ENCODE measurements around the gene TBX2. TPM values are rescaled to one million over a fixed set of nuclear protein-coding genes. Genes with fewer than 3 reads are reported as not detected.
A peak's percentile ranks its signal among the peaks of the same experiment; 100 is the strongest.

TBX2 gene
- total and polyA plus RNA-seq, 2 of the 13 experiments (the other 11 are each of a cell fraction or from before 2014, with no cell fraction given), result 2.8 to 15.3 TPM

DNA sequence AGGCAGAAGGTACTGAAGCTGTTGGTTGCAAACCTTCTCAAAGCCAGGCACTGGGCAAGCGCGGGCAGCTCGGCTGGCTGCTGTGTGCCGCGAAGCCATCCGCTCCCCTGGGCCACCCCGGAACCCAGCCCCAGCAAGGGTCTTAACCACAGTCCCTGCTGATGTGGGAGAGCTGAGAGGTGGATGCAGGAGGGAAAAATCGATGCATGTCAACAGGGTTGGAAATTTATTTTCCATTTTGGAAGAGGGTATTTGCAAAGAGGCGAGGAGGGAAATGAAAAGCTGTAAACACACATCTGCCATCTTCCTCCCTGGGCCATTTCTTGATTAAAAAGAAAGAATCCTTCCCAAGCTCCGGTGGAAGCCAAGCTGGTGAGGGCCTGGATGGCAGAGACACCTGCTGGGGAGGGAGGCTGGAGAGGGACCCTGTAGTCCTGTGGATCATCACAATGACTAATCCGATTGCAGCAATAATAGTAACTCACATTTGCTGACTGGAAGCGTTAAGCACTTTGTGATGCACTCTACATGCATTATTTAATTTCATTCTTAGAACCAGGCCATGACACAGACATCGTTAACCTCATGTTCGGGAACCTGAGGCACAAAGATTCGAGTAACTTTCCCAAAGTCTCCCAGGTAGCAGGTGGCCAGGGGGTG is 13.9 kb upstream of the TBX2 start:
- Histone ChIP-seq H3K9me3 (ENCODE audit: low read length) (no peaks in the 10 kb centered on the region), H3K9ac (ENCODE audit: insufficient read depth, low read depth, low read length) (no peak overlapping the region), H3K4me2 (ENCODE audit: low read depth, low read length) (no peak overlapping the region), H4K20me1 (ENCODE audit: insufficient read depth, low read length) (no peaks in the 10 kb centered on the region), H3K36me3 (replicated peaks in 1 of 2; ENCODE audit: control insufficient read depth in 1 of 2, insufficient read depth in 2 of 2, low read length in 2 of 2) (no peaks in the 10 kb centered on the region), H3K79me2 (ENCODE audit: insufficient read depth, low read length) (no peaks in the 10 kb centered on the region), H3K27ac (ENCODE audit: extremely low read length, insufficient read depth, low read length) (no peak overlapping the region), H3K4me3 (replicated peaks in 1 of 3; ENCODE audit: insufficient read depth in 1 of 3, low read depth in 2 of 3, low read length in 3 of 3) (no peak overlapping the region), H2AFZ (ENCODE audit: low read length) (no peak overlapping the region), H3K27me3 (ENCODE audit: control insufficient read depth in 1 of 2, insufficient read depth in 2 of 2, low read length in 2 of 2) (no peaks in the 10 kb centered on the region), H3K4me1 (ENCODE audit: insufficient read depth, low read length) (peaks cover 55% of the 10 kb centered on the region)
- TF ChIP-seq, protein P1, sequence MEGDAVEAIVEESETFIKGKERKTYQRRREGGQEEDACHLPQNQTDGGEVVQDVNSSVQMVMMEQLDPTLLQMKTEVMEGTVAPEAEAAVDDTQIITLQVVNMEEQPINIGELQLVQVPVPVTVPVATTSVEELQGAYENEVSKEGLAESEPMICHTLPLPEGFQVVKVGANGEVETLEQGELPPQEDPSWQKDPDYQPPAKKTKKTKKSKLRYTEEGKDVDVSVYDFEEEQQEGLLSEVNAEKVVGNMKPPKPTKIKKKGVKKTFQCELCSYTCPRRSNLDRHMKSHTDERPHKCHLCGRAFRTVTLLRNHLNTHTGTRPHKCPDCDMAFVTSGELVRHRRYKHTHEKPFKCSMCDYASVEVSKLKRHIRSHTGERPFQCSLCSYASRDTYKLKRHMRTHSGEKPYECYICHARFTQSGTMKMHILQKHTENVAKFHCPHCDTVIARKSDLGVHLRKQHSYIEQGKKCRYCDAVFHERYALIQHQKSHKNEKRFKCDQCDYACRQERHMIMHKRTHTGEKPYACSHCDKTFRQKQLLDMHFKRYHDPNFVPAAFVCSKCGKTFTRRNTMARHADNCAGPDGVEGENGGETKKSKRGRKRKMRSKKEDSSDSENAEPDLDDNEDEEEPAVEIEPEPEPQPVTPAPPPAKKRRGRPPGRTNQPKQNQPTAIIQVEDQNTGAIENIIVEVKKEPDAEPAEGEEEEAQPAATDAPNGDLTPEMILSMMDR (CRISPR knock-in tag; IDR thresholded peaks at IDR 0.05), result peak; percentile 18; the same call in 1 of the 2 replicates
- TF ChIP-seq HMGA1 (CRISPR knock-in tag; conservative IDR thresholded peaks at IDR 0.05) (no peak), CBX5 (CRISPR knock-in tag; IDR thresholded peaks at IDR 0.05; ENCODE audit: borderline replicate concordance) (no peak), MAFK (conservative IDR thresholded peaks at IDR 0.05 in 1 of 2, IDR thresholded peaks at IDR 0.05 in 1 of 2; ENCODE audit: low read length in 2 of 2) (0 out of 4 replicates have a peak, but pooled peaks have one; percentile 2 to 6), STAG1 (CRISPR knock-in tag; IDR thresholded peaks at IDR 0.05) (peak; percentile 27; the same call in 1 of the 2 replicates)
- ChIA-PET CTCF (ENCODE audit: low intra/inter-chr PET ratio, low total read pairs) (no interaction called here), POLR2A (interaction anchor here (1.1 kb wide), 1 partner anchor 8 kb away, joined by 3 read pairs; no protein-coding TSS in a partner anchor)
- no peak for ATAC-seq
- no TSS peak for BruUV-seq (replicated peaks)
- intact Hi-C loops (cut with micrococcal nuclease; ENCODE audit: unreplicated experiment), result no loop called here
- FAIRE-seq, result no peak
- in situ Hi-C loops (cut with HindIII; ENCODE audit: extremely low pct_ligation_motif_present, low pct_unique_long_range_greater_than_20kb), result no loop called here
- DNase-seq (ENCODE audit: low spot score), result no peak
- WGBS (ENCODE audit: low lambda C conversion rate), result 96% methylated on average over 15 of the region's 15 CpGs

DNA sequence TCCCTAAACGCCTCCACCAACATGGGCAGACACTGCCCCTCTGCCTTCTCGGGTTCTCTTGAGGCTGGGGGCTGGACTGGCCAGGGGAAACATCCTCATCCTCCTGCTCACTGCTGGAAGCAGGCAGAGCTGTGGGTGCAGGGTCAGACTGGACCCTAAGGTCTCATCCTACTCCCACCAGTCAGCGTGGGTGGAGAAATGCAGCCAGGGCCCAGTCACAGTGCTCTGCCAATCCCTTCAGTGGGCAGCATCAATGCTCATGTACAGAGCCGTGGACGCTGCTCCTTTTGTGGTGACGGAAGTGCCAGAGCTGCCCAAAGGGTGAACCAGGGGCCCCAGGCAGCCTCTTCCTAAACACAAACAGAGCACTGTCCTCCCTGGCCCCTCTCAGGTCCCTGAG is 13.4 kb upstream of the TBX2 start:
- CTCF ChIA-PET (ENCODE audit: low intra/inter-chr PET ratio, low total read pairs), result no interaction called here
- no peaks in the 10 kb centered on the region for H3K36me3 ChIP-seq (replicated peaks in 1 of 2; ENCODE audit: control insufficient read depth in 1 of 2, insufficient read depth in 2 of 2, low read length in 2 of 2)
- ATAC-seq (no peak), FAIRE-seq (no peak), DNase-seq (ENCODE audit: low spot score) (no peak)
- H3K4me3 ChIP-seq (replicated peaks in 1 of 3; ENCODE audit: insufficient read depth in 1 of 3, low read depth in 2 of 3, low read length in 3 of 3), result no peak overlapping the region
- H2AFZ ChIP-seq (ENCODE audit: low read length), result no peak overlapping the region
- peaks cover 55% of the 10 kb centered on the region for H3K4me1 ChIP-seq (ENCODE audit: insufficient read depth, low read length)
- no peak overlapping the region for H3K27ac ChIP-seq (ENCODE audit: extremely low read length, insufficient read depth, low read length)
- intact Hi-C loops (cut with micrococcal nuclease; ENCODE audit: unreplicated experiment), result no loop called here
- POLR2A ChIA-PET, result no interaction called here
- H3K79me2 ChIP-seq (ENCODE audit: insufficient read depth, low read length), result no peaks in the 10 kb centered on the region
- 95% methylated on average over 6 of the region's 6 CpGs for WGBS (ENCODE audit: low lambda C conversion rate)
- in situ Hi-C loops (cut with HindIII; ENCODE audit: extremely low pct_ligation_motif_present, low pct_unique_long_range_greater_than_20kb), result no loop called here
- no peak overlapping the region for H3K4me2 ChIP-seq (ENCODE audit: low read depth, low read length)
- H3K9me3 ChIP-seq (ENCODE audit: low read length), result no peaks in the 10 kb centered on the region
- no peaks in the 10 kb centered on the region for H4K20me1 ChIP-seq (ENCODE audit: insufficient read depth, low read length)
- BruUV-seq (replicated peaks), result no TSS peak
- no peaks in the 10 kb centered on the region for H3K27me3 ChIP-seq (ENCODE audit: control insufficient read depth in 1 of 2, insufficient read depth in 2 of 2, low read length in 2 of 2)
- TF ChIP-seq HNRNPL (IDR thresholded peaks at IDR 0.05; ENCODE audit: low read depth, low read length) (peak; percentile 77; the same call in 1 of the 2 replicates), KAT8 (CRISPR knock-in tag; IDR thresholded peaks at IDR 0.05) (no peak)
- H3K9ac ChIP-seq (ENCODE audit: insufficient read depth, low read depth, low read length), result no peak overlapping the region
